ENCODE results near the gene DOCK4.
"Not testable (repeated sequence)": the region's sequence is repeated elsewhere in the genome, so short reads cannot be mapped to it uniquely, and the experiment has no call there.

Gene DOCK4

GRCh38 chr7:112132051-112132694 is 74.0 kb downstream of the DOCK4 start:
- no peak for DNase-seq

GRCh38 chr7:112130729-112131410 is 75.3 kb downstream of the DOCK4 start:
- no peak for DNase-seq

GRCh38 chr7:112129655-112130323 is 76.4 kb downstream of the DOCK4 start:
- no peak for DNase-seq

GRCh38 chr7:112128461-112129425 is 77.5 kb downstream of the DOCK4 start:
- DNase-seq: not testable (repeated sequence)

GRCh38 chr7:112128041-112128440 is 78.2 kb downstream of the DOCK4 start:
- not testable (repeated sequence) for DNase-seq

- DNase-seq: no peak
Observed at GRCh38 chr7:112125250-112125649, 80.9 kb downstream of the DOCK4 start.

GRCh38 chr7:112124061-112124766 is 82.0 kb downstream of the DOCK4 start:
- DNase-seq: no peak

GRCh38 chr7:112122798-112123197 is 83.4 kb downstream of the DOCK4 start:
- DNase-seq: no peak

- DNase-seq: no peak
Observed at GRCh38 chr7:112122144-112122543, 84.1 kb downstream of the DOCK4 start.

GRCh38 chr7:112121318-112121717 is 84.9 kb downstream of the DOCK4 start:
- DNase-seq: no peak

GRCh38 chr7:112120696-112121217 is 85.4 kb downstream of the DOCK4 start:
- no peak for DNase-seq

- DNase-seq: no peak
Observed at GRCh38 chr7:112118581-112119566, 87.3 kb downstream of the DOCK4 start.

GRCh38 chr7:112116894-112117293 is 89.3 kb downstream of the DOCK4 start:
- no peak for DNase-seq

GRCh38 chr7:112116358-112116757 is 89.8 kb downstream of the DOCK4 start:
- no peak for DNase-seq

GRCh38 chr7:112115880-112116279 is 90.3 kb downstream of the DOCK4 start:
- no peak for DNase-seq

GRCh38 chr7:112113913-112114575 is 92.2 kb downstream of the DOCK4 start:
- DNase-seq: no peak

GRCh38 chr7:112112822-112113255 is 93.4 kb downstream of the DOCK4 start:
- no peak for DNase-seq

- no peak for DNase-seq
Observed at GRCh38 chr7:112110651-112111050, 95.5 kb downstream of the DOCK4 start.

- no peak for DNase-seq
Observed at GRCh38 chr7:112110175-112110574, 96.0 kb downstream of the DOCK4 start.

GRCh38 chr7:112108981-112109380 is 97.2 kb downstream of the DOCK4 start:
- no peak for DNase-seq

Data from activated naive CD4-positive, alpha-beta T cell treated with anti-CD3 and anti-CD28 coated beads, Interleukin-2, amount 50 U/mL, for 16 hours (primary cell).